Activated B cell treated with CpG ODN at 0.5 μM for 24 hours (primary cell): ENCODE data around the gene NUS1. TPM values are rescaled to one million over a fixed set of nuclear protein-coding genes. Genes with fewer than 3 reads are reported as not detected.
A peak's percentile ranks its signal among the peaks of the same experiment; 100 is the strongest.

Experiments used
- ATAC-seq: fragments of 200-7000 bp; cut with Tn5 transposase; one replicate; pipeline ENCODE4 v1.10.0; 2021; ENCODE audit warnings: low read depth, mild to moderate bottlenecking, moderate library complexity
- CTCF ChIA-PET: fragments of 350-600 bp; sonication (Branson Sonifier 250); formaldehyde crosslinking; loops from one replicate; lab custom pipeline; 2021; ENCODE audit warnings: antibody characterized with exemption; lab: Charles Lee
- POLR2A ChIA-PET: fragments of 350-600 bp; sonication (Branson Sonifier 250); formaldehyde crosslinking; loops from one replicate; lab custom pipeline; 2021; ENCODE audit warnings: antibody characterized with exemption; lab: Charles Lee
- DNase-seq: peaks from one replicate; pipeline ENCODE4 v3.0.0; 2022
- H3K27ac Mint-ChIP-seq: one replicate; pipeline ENCODE4 v1.8.0; 2020; ENCODE audit warnings: mixed read lengths
- H3K27me3 Mint-ChIP-seq: one replicate; pipeline ENCODE4 v1.8.0; 2021; ENCODE audit warnings: mixed read lengths
- H3K36me3 Mint-ChIP-seq: one replicate; pipeline ENCODE4 v1.8.0; 2021; ENCODE audit warnings: low read depth, mixed read lengths
- H3K4me1 Mint-ChIP-seq: one replicate; pipeline ENCODE4 v1.8.0; 2021; ENCODE audit warnings: mixed read lengths
- H3K4me3 Mint-ChIP-seq: one replicate; pipeline ENCODE4 v1.8.0; 2020; ENCODE audit warnings: mild to moderate bottlenecking, mixed read lengths
- H3K9me3 Mint-ChIP-seq: one replicate; pipeline ENCODE4 v1.8.0; 2020; ENCODE audit warnings: mixed read lengths
- CTCF ChIP-seq: fragments of 200-600 bp; IDR thresholded peaks from one replicate; pipeline ENCODE4 v1.8.0; 2022; ENCODE audit warnings: antibody characterized with exemption, mild to moderate bottlenecking
- intact Hi-C: fragments of 100-400 bp; cut with micrococcal nuclease; formaldehyde crosslinking; loops from one replicate; pipeline ENCODE4 v1.15.1; 2024
- total RNA-seq: library from RNA; stranded (reverse); gene quantifications from 2 replicates; pipeline ENCODE4 v1.2.3, GENCODE V29; 2022

The NUS1 gene
- total RNA-seq, 1 donor from 2014 or later, result 30.6 TPM

GRCh38 chr6:117676577-117677218, 1.4 kb downstream of the NUS1 start:
- H3K27ac Mint-ChIP-seq, result peak overlapping the region; percentile 21
- DNase-seq (no peak), ATAC-seq (no peak)
- no peak for TF ChIP-seq CTCF
- H3K4me3 Mint-ChIP-seq, result peak overlapping the region; percentile 95
- ChIA-PET POLR2A (interaction anchor here (1.9 kb wide), 1 partner anchor 75 kb away, joined by 9 read pairs; the partner anchor contains the start of gene GOPC), CTCF (interaction anchor here (1.0 kb wide), 1 partner anchor 227 kb away, joined by 3 read pairs; no protein-coding TSS in a partner anchor)
- H3K27me3 Mint-ChIP-seq, result no peaks in the 10 kb centered on the region
- peaks cover 58% of the 10 kb centered on the region for H3K4me1 Mint-ChIP-seq
- intact Hi-C loops, result loop anchor here (5.0 to 10.0 kb wide), 3 partner anchors 976 to 1668 kb away; partner anchors contain the start of genes ASF1A, CEP85L and MAN1A1
- peaks cover 19% of the 10 kb centered on the region for H3K36me3 Mint-ChIP-seq
- no peaks in the 10 kb centered on the region for H3K9me3 Mint-ChIP-seq

GRCh38 chr6:117677553-117678141, 2.4 kb downstream of the NUS1 start:
- Mint-ChIP-seq H3K36me3 (peaks cover 19% of the 10 kb centered on the region), H3K9me3 (no peaks in the 10 kb centered on the region), H3K27me3 (no peaks in the 10 kb centered on the region), H3K4me3 (peak overlapping the region; percentile 95), H3K27ac (no peak overlapping the region), H3K4me1 (peaks cover 65% of the 10 kb centered on the region)
- ATAC-seq (no peak), DNase-seq (no peak)
- TF ChIP-seq CTCF, result no peak
- POLR2A ChIA-PET, result no interaction called here
- intact Hi-C loops, result loop anchor here (5.0 to 10.0 kb wide), 3 partner anchors 975 to 1667 kb away; partner anchors contain the start of genes ASF1A, CEP85L and MAN1A1
- CTCF ChIA-PET, result no interaction called here

- Mint-ChIP-seq H3K36me3 (peaks cover 18% of the 10 kb centered on the region), H3K27me3 (no peaks in the 10 kb centered on the region), H3K4me3 (no peak overlapping the region), H3K9me3 (no peaks in the 10 kb centered on the region), H3K27ac (no peak overlapping the region), H3K4me1 (peaks cover 66% of the 10 kb centered on the region)
- no peak for TF ChIP-seq CTCF
- ChIA-PET CTCF (no interaction called here), POLR2A (no interaction called here)
- ATAC-seq (no peak), DNase-seq (no peak)
- intact Hi-C loops, result no loop called here
Measured at GRCh38 chr6:117681162-117681741, 6.0 kb downstream of the NUS1 start.

GRCh38 chr6:117684749-117685148, 9.5 kb downstream of the NUS1 start:
- no peaks in the 10 kb centered on the region for H3K27me3 Mint-ChIP-seq
- intact Hi-C loops, result no loop called here
- ATAC-seq (no peak), DNase-seq (no peak)
- no peak overlapping the region for H3K4me3 Mint-ChIP-seq
- peaks cover 51% of the 10 kb centered on the region for H3K4me1 Mint-ChIP-seq
- no peaks in the 10 kb centered on the region for H3K9me3 Mint-ChIP-seq
- TF ChIP-seq CTCF, result no peak
- no peak overlapping the region for H3K27ac Mint-ChIP-seq
- H3K36me3 Mint-ChIP-seq, result peaks cover 23% of the 10 kb centered on the region
- ChIA-PET POLR2A (no interaction called here), CTCF (no interaction called here)

- POLR2A ChIA-PET, result no interaction called here
- intact Hi-C loops, result no loop called here
- CTCF ChIA-PET, result no interaction called here
- TF ChIP-seq CTCF, result no peak
- H3K9me3 Mint-ChIP-seq, result no peaks in the 10 kb centered on the region
- no peak overlapping the region for H3K27ac Mint-ChIP-seq
- DNase-seq (no peak), ATAC-seq (no peak)
- no peaks in the 10 kb centered on the region for H3K27me3 Mint-ChIP-seq
- no peak overlapping the region for H3K4me3 Mint-ChIP-seq
- peaks cover 45% of the 10 kb centered on the region for H3K4me1 Mint-ChIP-seq
- peaks cover 18% of the 10 kb centered on the region for H3K36me3 Mint-ChIP-seq
Measured at GRCh38 chr6:117685359-117685758, 10.1 kb downstream of the NUS1 start.
